HG02870 (cell line): ENCODE results near the gene TAS1R1.
A peak's percentile ranks its signal among the peaks of the same experiment; 100 is the strongest.
"Not testable (repeated sequence)": the region's sequence is repeated elsewhere in the genome, so short reads cannot be mapped to it uniquely, and the experiment has no call there.

Source experiments
- ATAC-seq: cut with Tn5 transposase; IDR thresholded peaks from one replicate; pipeline ENCODE4 v1.9.1; 2021; ENCODE audit warnings: mild to moderate bottlenecking, moderate library complexity; ENCODE audit not compliant: unreplicated experiment

TAS1R1 gene

GRCh38 chr1:6519935-6520671 is 35.0 kb upstream of the TAS1R1 start:
- no peak for ATAC-seq

GRCh38 chr1:6521536-6521935 is 33.6 kb upstream of the TAS1R1 start:
- no peak for ATAC-seq

GRCh38 chr1:6523566-6523965 is 31.5 kb upstream of the TAS1R1 start:
- ATAC-seq: no peak

GRCh38 chr1:6526316-6526715 is 28.8 kb upstream of the TAS1R1 start:
- no peak for ATAC-seq

- no peak for ATAC-seq
Measured at GRCh38 chr1:6528492-6528891, 26.6 kb upstream of the TAS1R1 start.

- ATAC-seq: no peak
Measured at GRCh38 chr1:6530504-6531160, 24.5 kb upstream of the TAS1R1 start.

- ATAC-seq: no peak
Measured at GRCh38 chr1:6531996-6532395, 23.1 kb upstream of the TAS1R1 start.

- ATAC-seq: no peak
Measured at GRCh38 chr1:6534248-6534822, 20.8 kb upstream of the TAS1R1 start.

GRCh38 chr1:6535214-6535613 is 19.9 kb upstream of the TAS1R1 start:
- no peak for ATAC-seq

- ATAC-seq: no peak
Measured at GRCh38 chr1:6536291-6536690, 18.8 kb upstream of the TAS1R1 start.

GRCh38 chr1:6538956-6539355 is 16.2 kb upstream of the TAS1R1 start:
- no peak for ATAC-seq

- ATAC-seq: no peak
Measured at GRCh38 chr1:6544831-6545230, 10.3 kb upstream of the TAS1R1 start.

GRCh38 chr1:6545276-6546112 is 9.6 kb upstream of the TAS1R1 start:
- ATAC-seq: no peak

GRCh38 chr1:6546326-6546725 is 8.8 kb upstream of the TAS1R1 start:
- ATAC-seq: no peak

GRCh38 chr1:6547301-6547700 is 7.8 kb upstream of the TAS1R1 start:
- ATAC-seq: no peak

GRCh38 chr1:6554031-6554906 is 838 bp upstream of the TAS1R1 start, which contains the start of gene NOL9:
TSS of gene NOL9 (minus strand) at chr1:6554513. CDS start at chr1:6554502, 11 bp downstream.
- peak; percentile 85 for ATAC-seq

- ATAC-seq: no peak
Measured at GRCh38 chr1:6557597-6557996, 2.5 kb downstream of the TAS1R1 start.

GRCh38 chr1:6559161-6559560 is 4.1 kb downstream of the TAS1R1 start:
- not testable (repeated sequence) for ATAC-seq

- no peak for ATAC-seq
Measured at GRCh38 chr1:6560267-6560666, 5.2 kb downstream of the TAS1R1 start.

- ATAC-seq: no peak
Measured at GRCh38 chr1:6569033-6569432, 13.9 kb downstream of the TAS1R1 start.
